Liver (tissue), 9 donors: ENCODE results near the gene MRPL51. TPM values are rescaled to one million over a fixed set of nuclear protein-coding genes. Genes with fewer than 3 reads are reported as not detected.
A peak's percentile ranks its signal among the peaks of the same experiment; 100 is the strongest.

ENCODE experiments used
- DNase-seq: peaks from one replicate; pipeline ENCODE4 v3.0.0-alpha.2; 2017; ENCODE audit warnings: low spot score
- H3K27ac ChIP-seq, 2 donors: one replicate each; pipeline ENCODE4 v1.7.0; 2013; ENCODE audit warnings: inconsistent platforms in 2 of 2, low read length in 2 of 2, control low read depth in 1 of 2, low read depth in 1 of 2, mild to moderate bottlenecking in 1 of 2
- H3K27me3 ChIP-seq, 4 donors: one replicate each; pipeline versions ENCODE4 v1.6.1 to v1.7.0; 2013; ENCODE audit warnings: low read length in 3 of 4, inconsistent platforms in 1 of 4, mild to moderate bottlenecking in 1 of 4, moderate library complexity in 1 of 4; ENCODE audit not compliant: control insufficient read depth in 4 of 4, insufficient read depth in 4 of 4
- H3K36me3 ChIP-seq, 4 donors: one replicate each; pipeline versions ENCODE4 v1.6.1 to v1.7.0; 2013; ENCODE audit warnings: low read length in 3 of 4, mild to moderate bottlenecking in 3 of 4, low read depth in 1 of 4, moderate library complexity in 1 of 4; ENCODE audit not compliant: control insufficient read depth in 4 of 4, insufficient read depth in 3 of 4
- H3K4me1 ChIP-seq, 4 donors: one replicate each; pipeline versions ENCODE4 v1.6.1 to v1.7.0; 2013; ENCODE audit warnings: low read length in 3 of 4, mild to moderate bottlenecking in 3 of 4, moderate library complexity in 1 of 4; ENCODE audit not compliant: control insufficient read depth in 4 of 4, insufficient read depth in 4 of 4
- H3K4me3 ChIP-seq, 3 donors: one replicate each; pipeline versions ENCODE4 v1.6.1 to v1.7.0; 2013; ENCODE audit warnings: low read length in 3 of 3, control low read depth in 1 of 3, low read depth in 1 of 3, mild to moderate bottlenecking in 1 of 3
- H3K9ac ChIP-seq, 2 donors: one replicate each; pipeline ENCODE4 v1.7.0; 2013; ENCODE audit warnings: low read length in 2 of 2, mild to moderate bottlenecking in 2 of 2, moderate library complexity in 2 of 2, control low read depth in 1 of 2, low read depth in 1 of 2
- H3K9me3 ChIP-seq, 4 donors: one replicate each; pipeline versions ENCODE4 v1.6.1 to v1.7.0; 2013; ENCODE audit warnings: low read length in 3 of 4; ENCODE audit not compliant: control insufficient read depth in 4 of 4
- GABPA ChIP-seq, 2 donors: IDR thresholded peaks in 1 of 2; conservative IDR thresholded peaks in 1 of 2; 2 replicates each; pipeline ENCODE4 v1.6.1; 2016; ENCODE audit warnings: antibody characterized with exemption in 2 of 2, mild to moderate bottlenecking in 1 of 2, moderate library complexity in 1 of 2
- HNF4A ChIP-seq, 2 donors: conservative IDR thresholded peaks; 2 replicates each; pipeline ENCODE4 v1.6.1; 2016; ENCODE audit warnings: antibody characterized with exemption in 2 of 2, mild to moderate bottlenecking in 2 of 2
- HNF4G ChIP-seq: IDR thresholded peaks from 2 replicates; pipeline ENCODE4 v1.6.1; 2016; ENCODE audit warnings: antibody characterized with exemption
- NR2F2 ChIP-seq: IDR thresholded peaks from 2 replicates; pipeline ENCODE4 v1.6.1; 2016; ENCODE audit warnings: antibody characterized with exemption
- RAD21 ChIP-seq, 2 donors: IDR thresholded peaks; 2 replicates each; pipeline ENCODE4 v1.6.1; 2016; ENCODE audit warnings: antibody characterized with exemption in 2 of 2, mild to moderate bottlenecking in 2 of 2
- RXRA ChIP-seq, 2 donors: IDR thresholded peaks; 2 replicates each; pipeline ENCODE4 v1.6.1; 2017 to 2018; ENCODE audit warnings: antibody characterized with exemption in 2 of 2, mild to moderate bottlenecking in 1 of 2
- YY1 ChIP-seq: IDR thresholded peaks from 2 replicates; pipeline ENCODE4 v1.6.1; 2016; ENCODE audit warnings: antibody characterized with exemption, mild to moderate bottlenecking
- WGBS: extraction: QIAGEN DNeasy Blood & Tissue Kit; methylation state at CpG from one replicate; pipeline ENCODE4 v1.1.7; 2013; 5-methylcytosine and 5-hydroxymethylcytosine counted together
- polyA plus RNA-seq, 2 donors: library from polyadenylated mRNA; stranded (reverse) in 1 of 2; unstranded in 1 of 2; fragments of 200-250 nt in 1 of 2; fragments of >200 nt in 1 of 2; fragmentation: Nextera tagmentation in 1 of 2; extraction: Ambion mirVana in 1 of 2; gene quantifications; one replicate each; pipeline versions ENCODE4 v1.2.1 to v1.2.3, GENCODE V29; 2013 to 2015
- total RNA-seq, 2 donors: library from RNA; depleted of rRNA; stranded (reverse); fragments of >200 nt; gene quantifications; one replicate each; pipeline ENCODE4 v1.2.3, GENCODE V29; 2014
- TF ChIP-seq, protein P1 (sequence below): IDR thresholded peaks from 2 replicates; pipeline ENCODE4 v1.6.1; 2016; ENCODE audit warnings: antibody characterized with exemption
- TF ChIP-seq, protein P2 (sequence below): fragments of 150-350 bp; IDR thresholded peaks from 2 replicates; pipeline ENCODE4 v1.5.1; 2017; ENCODE audit warnings: improper control_type of control experiment, low read depth, low read length; ENCODE audit not compliant: missing input control
- TF ChIP-seq, protein P3 (sequence below): IDR thresholded peaks from 2 replicates; pipeline ENCODE4 v1.6.1; 2016; ENCODE audit warnings: antibody characterized with exemption, mild to moderate bottlenecking
- donor health status: healthy.
- donor health status: healthy.
- donor health status: healthy.
- donor health status: healthy.
- donor health status: healthy.

The MRPL51 gene
- total and polyA plus RNA-seq, 4 donors = 37.6 to 163 (median 48.0) TPM

DNA sequence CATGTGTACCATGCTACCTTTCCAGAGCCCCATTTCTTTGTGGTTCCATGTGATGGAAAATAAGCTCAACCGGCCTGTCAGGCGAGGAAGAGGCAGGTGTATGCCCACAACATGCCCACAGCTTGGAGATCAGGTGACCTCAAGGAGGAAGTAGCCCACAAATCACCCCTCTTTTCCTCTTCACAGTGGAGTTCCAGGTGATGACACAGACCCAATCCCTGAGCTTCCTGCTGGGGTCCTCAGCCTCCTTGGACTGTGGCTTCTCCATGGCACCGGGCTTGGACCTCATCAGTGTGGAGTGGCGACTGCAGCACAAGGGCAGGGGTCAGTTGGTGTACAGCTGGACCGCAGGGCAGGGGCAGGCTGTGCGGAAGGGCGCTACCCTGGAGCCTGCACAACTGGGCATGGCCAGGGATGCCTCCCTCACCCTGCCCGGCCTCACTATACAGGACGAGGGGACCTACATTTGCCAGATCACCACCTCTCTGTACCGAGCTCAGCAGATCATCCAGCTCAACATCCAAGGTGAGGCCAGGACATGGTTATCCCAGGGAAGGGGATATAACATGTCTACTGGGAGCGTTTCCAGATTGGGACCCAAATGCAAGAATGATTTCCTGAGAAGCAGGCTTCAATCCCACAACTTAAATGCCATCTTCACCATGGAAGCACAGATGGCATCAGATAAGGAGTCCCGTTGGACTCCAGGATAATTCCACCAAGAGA lies 35.7 kb downstream of the MRPL51 start (continued):
- TF ChIP-seq, protein P1, sequence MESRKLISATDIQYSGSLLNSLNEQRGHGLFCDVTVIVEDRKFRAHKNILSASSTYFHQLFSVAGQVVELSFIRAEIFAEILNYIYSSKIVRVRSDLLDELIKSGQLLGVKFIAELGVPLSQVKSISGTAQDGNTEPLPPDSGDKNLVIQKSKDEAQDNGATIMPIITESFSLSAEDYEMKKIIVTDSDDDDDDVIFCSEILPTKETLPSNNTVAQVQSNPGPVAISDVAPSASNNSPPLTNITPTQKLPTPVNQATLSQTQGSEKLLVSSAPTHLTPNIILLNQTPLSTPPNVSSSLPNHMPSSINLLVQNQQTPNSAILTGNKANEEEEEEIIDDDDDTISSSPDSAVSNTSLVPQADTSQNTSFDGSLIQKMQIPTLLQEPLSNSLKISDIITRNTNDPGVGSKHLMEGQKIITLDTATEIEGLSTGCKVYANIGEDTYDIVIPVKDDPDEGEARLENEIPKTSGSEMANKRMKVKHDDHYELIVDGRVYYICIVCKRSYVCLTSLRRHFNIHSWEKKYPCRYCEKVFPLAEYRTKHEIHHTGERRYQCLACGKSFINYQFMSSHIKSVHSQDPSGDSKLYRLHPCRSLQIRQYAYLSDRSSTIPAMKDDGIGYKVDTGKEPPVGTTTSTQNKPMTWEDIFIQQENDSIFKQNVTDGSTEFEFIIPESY = no peak

DNA sequence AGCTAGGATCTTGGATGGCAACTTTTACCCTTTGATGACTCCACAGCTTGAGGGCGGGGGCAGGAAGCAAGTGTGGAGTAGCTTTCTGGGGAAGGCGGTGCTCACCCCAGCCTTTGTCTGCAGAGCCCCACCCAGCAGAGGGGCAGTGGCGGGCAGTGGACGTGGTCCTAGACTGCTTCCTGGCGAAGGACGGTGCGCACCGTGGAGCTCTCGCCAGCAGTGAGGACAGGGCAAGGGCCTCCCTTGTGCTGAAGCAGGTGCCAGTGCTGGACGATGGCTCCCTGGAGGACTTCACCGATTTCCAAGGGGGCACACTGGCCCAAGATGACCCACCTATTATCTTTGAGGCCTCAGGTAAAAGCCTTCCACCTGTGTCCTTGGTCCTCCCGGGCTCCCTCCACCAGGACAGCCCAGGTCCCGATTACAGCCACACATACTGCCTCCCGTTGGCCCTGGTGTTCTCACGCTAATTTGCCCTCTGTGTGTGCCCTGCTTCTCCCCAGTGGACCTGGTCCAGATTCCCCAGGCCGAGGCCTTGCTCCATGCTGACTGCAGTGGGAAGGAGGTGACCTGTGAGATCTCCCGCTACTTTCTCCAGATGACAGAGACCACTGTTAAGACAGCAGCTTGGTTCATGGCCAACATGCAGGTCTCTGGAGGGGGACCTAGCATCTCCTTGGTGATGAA lies 40.0 kb downstream of the MRPL51 start:
- Histone ChIP-seq H3K27me3 (no peaks in the 10 kb centered on the region), H3K27ac (peak overlapping the region; percentile 84 to 91), H3K4me1 (peaks cover 8 to 26% (median 17%) of the 10 kb centered on the region in 4 donors), H3K9me3 (no peaks in the 10 kb centered on the region), H3K9ac (peak overlapping the region; percentile 51 to 95), H3K4me3 (peak overlapping the region; percentile 65 to 92 (median 74)), H3K36me3 (peaks cover 4 to 19% (median 17%) of the 10 kb centered on the region in 4 donors)
- 55% methylated on average over 17 of the region's 17 CpGs for WGBS
- no peak for DNase-seq
- TF ChIP-seq HNF4A (conservative IDR thresholded peaks at IDR 0.05) = no peak
- no peak for TF ChIP-seq RAD21 (IDR thresholded peaks at IDR 0.05)
- TF ChIP-seq YY1 = no peak
- TF ChIP-seq, protein P2, sequence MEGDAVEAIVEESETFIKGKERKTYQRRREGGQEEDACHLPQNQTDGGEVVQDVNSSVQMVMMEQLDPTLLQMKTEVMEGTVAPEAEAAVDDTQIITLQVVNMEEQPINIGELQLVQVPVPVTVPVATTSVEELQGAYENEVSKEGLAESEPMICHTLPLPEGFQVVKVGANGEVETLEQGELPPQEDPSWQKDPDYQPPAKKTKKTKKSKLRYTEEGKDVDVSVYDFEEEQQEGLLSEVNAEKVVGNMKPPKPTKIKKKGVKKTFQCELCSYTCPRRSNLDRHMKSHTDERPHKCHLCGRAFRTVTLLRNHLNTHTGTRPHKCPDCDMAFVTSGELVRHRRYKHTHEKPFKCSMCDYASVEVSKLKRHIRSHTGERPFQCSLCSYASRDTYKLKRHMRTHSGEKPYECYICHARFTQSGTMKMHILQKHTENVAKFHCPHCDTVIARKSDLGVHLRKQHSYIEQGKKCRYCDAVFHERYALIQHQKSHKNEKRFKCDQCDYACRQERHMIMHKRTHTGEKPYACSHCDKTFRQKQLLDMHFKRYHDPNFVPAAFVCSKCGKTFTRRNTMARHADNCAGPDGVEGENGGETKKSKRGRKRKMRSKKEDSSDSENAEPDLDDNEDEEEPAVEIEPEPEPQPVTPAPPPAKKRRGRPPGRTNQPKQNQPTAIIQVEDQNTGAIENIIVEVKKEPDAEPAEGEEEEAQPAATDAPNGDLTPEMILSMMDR = no peak
- no peak for TF ChIP-seq NR2F2
- TF ChIP-seq, protein P3, sequence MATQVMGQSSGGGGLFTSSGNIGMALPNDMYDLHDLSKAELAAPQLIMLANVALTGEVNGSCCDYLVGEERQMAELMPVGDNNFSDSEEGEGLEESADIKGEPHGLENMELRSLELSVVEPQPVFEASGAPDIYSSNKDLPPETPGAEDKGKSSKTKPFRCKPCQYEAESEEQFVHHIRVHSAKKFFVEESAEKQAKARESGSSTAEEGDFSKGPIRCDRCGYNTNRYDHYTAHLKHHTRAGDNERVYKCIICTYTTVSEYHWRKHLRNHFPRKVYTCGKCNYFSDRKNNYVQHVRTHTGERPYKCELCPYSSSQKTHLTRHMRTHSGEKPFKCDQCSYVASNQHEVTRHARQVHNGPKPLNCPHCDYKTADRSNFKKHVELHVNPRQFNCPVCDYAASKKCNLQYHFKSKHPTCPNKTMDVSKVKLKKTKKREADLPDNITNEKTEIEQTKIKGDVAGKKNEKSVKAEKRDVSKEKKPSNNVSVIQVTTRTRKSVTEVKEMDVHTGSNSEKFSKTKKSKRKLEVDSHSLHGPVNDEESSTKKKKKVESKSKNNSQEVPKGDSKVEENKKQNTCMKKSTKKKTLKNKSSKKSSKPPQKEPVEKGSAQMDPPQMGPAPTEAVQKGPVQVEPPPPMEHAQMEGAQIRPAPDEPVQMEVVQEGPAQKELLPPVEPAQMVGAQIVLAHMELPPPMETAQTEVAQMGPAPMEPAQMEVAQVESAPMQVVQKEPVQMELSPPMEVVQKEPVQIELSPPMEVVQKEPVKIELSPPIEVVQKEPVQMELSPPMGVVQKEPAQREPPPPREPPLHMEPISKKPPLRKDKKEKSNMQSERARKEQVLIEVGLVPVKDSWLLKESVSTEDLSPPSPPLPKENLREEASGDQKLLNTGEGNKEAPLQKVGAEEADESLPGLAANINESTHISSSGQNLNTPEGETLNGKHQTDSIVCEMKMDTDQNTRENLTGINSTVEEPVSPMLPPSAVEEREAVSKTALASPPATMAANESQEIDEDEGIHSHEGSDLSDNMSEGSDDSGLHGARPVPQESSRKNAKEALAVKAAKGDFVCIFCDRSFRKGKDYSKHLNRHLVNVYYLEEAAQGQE = no peak

DNA sequence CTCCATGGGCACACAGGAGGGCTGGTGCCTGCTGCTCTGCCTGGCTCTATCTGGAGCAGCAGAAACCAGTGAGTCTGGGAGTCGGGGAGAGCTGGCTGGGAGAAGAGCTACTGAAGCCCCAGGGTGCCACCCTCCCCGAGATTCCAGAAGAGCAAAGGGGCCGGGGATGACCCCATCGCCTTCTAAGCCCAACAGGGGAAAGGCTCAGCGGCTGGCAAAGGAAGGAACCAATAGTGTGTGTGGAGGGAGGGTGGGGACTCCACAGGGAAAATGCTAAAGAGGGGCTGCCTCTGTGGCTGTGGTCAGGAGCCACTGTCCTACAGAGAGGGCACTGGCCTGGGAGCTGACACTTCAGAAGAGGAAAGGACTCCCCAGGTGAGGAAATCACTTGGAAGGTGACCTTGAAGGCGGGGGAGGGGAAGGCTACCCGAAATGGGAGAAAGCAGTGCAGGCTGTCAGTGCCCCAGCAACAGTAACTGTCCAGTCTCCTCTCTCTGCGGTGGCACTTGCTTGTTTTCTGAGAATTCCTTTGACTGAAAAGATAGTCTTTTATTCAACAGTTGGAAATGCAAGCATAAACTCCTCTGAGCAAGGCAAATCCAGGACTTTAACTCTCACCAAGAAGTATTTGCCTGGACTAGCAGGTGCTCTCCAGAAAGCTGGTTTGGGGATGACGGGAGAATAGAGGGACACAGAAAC lies 40.7 kb downstream of the MRPL51 start:
- 2% methylated on average over 9 of the region's 9 CpGs for WGBS
- DNase-seq = peak; percentile 72
- Histone ChIP-seq H3K9me3 (no peaks in the 10 kb centered on the region), H3K36me3 (peaks cover 2 to 18% (median 13%) of the 10 kb centered on the region in 4 donors), H3K4me3 (peak overlapping the region; percentile 65 to 92 (median 74)), H3K4me1 (peaks cover 8 to 26% (median 17%) of the 10 kb centered on the region in 4 donors), H3K27me3 (no peaks in the 10 kb centered on the region), H3K27ac (peak overlapping the region; percentile 84 to 91), H3K9ac (peak overlapping the region; percentile 51 to 95)
- TF ChIP-seq RXRA (IDR thresholded peaks at IDR 0.05) = peak in 1 of 2 donors; percentile 25
- no peak for TF ChIP-seq NR2F2
- no peak for TF ChIP-seq HNF4G
- TF ChIP-seq GABPA (IDR thresholded peaks at IDR 0.05 in 1 of 2, conservative IDR thresholded peaks at IDR 0.05 in 1 of 2) = no peak
- peak; percentile 34 for TF ChIP-seq YY1
